DMS153 (cell line): ENCODE measurements around the gene DHRSX.
"Not testable (repeated sequence)": the region's sequence is repeated elsewhere in the genome, so short reads cannot be mapped to it uniquely, and the experiment has no call there.

Experiments used
- DNase-seq: peaks from one replicate; lab custom pipeline; 2025; lab: John Stamatoyannopoulos, UW

DHRSX gene

DNA sequence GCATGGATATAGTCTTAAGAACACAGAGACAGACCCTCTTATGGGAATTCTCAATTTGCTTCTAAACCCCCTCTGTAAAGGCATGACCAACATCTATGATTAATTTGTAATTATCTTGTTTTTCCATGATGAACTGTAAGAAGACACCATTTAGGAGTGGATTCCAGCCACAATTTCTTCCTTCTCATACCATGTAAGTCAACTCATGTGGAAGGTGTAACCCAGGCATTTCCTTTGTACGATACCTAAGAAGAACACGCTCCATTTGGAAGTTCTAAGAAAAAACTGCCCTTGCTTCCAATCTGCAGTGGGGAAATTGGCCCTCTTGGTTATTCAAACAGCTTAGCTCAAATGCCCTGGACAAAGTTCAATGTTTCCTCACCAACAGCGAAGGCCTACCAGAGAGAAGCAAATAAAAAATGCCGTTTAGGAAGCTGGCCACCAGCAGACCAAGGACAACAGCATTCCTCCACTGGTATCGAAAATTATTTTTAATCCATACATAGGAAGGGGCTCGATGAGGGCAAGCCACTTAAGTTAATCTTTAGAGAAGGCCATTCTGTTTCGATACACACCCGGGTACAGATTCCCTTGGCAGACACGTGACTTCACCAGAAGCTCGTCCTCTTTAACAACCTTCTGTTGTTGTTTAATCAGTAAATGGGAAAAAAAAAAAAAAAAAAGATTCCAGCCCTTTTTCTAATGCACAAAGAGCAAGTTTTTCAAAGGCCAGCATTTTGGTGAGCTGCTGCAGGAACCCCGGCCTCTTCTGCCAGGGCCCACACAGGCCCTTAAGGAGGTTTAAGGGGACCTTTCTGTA lies 2.6 kb downstream of the DHRSX start:
- no peak for DNase-seq

DNA sequence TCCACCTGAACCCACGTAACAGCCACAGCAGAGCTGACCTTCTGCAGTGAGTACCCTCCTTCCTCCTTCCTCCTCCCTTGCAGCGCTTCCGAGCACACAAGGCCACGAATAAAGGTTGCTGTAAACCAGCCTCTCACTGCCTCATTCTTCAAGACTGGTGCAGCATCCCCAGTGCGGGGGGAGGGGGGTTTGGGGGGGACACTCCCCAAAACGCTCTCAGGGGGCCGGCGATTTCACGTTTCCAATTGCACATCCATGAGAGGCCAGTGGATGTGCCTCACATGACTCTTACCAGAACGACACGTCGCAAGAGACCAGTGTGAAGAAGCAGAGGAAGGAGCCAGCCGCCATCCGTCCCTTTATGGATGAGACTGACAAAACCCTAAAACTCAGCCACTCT lies 5.2 kb downstream of the DHRSX start:
- DNase-seq = no peak

DNA sequence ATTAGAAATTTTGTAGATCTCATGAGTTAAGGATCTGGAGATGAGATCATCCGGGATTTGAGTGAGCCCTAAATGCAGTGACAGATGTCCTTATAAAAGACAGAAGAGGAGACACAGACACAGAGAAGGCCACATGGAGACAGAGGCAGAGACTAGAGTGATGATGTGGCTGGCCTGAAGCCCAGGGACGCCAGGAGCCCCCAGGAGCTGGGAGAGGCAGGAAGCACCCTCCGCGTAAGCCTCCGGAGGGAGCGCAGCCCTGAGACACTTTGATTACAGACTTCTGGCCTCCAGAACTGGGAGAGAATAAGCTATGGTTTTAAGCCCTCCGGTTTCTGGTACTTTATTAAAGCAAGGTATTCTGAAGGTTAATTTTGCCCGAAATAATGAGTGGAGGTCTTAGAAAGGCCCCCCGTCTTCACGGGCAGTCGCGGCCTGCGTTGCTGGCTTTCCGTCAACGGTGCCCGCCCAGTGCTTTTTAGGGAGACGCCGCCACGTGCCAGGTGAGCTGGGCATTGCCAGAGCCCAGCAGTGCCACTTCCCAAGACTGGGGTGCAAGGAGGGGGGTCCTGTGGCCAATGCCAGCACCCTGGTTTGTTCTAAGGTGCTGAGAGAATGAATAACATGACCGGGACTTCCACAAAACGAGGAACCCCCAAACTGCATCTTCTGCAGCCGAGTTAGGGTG lies 8.1 kb downstream of the DHRSX start:
- no peak for DNase-seq

DNA sequence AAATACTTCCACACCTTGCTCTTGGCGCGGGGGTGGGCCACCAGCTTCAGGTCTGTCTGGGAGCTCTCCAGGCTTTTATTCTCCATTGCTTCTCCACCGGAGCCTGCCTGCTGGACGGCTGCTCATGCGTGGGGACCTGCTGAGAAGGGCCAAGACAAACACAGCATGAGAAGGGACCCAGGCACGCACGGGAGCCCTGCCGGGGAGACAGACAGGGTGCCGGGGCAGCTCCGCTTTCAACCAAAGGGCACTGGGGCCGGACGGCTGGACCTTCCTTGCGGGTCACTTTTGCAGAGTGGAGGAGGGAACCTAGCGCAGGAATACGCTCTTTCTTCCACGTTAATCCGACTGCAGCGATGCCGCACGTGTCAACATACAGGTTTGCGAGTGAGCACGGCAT lies 10.1 kb downstream of the DHRSX start:
- DNase-seq = no peak

DNA sequence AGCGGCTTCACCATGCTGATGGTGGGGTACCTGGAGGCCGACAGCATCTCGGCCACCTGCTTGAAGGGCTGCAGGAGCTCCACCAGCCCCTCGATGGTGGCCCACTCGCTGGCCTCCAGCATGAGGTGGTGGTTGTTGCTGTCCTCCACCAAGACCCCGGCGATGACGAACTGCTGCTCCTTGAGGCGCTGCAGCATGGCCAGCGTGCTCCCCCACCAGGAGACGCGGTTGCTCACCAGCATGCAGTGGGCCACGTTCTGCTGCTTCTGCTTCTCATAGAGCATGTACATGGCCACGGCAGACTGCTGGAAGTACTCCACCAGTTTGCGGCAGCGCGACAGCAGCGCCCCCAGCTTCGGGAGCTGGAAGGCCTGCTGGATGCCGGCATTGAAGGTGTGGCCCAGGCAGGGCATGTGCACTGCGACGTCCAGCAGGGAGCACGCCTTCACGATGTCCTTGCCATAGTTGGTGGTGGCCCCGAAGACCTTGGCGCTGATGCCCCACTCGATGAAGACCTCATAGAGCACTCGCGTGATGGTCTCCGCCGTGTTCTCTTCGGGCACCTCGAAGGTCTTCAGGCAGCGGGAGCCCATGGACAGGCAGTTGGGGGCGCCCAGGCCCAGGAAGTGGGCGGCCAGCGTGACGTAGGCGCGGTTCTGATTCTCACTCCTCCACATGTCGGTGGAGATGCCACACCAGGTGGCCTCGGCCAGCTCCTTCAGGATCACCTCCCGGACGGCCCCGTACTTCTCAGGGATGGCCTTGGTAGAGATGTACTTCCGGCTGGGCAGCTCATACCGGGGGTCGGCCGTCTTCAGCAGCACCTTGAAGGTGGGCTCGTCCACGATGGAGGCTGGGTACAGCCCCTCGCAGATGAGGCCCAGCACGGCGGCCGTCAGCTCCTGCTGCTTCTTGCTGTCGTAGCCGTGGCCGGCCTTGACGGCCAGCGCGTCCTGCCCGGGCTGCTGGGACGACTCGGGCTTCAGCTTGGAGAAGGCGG lies 11.0 kb downstream of the DHRSX start:
- no peak for DNase-seq

DNA sequence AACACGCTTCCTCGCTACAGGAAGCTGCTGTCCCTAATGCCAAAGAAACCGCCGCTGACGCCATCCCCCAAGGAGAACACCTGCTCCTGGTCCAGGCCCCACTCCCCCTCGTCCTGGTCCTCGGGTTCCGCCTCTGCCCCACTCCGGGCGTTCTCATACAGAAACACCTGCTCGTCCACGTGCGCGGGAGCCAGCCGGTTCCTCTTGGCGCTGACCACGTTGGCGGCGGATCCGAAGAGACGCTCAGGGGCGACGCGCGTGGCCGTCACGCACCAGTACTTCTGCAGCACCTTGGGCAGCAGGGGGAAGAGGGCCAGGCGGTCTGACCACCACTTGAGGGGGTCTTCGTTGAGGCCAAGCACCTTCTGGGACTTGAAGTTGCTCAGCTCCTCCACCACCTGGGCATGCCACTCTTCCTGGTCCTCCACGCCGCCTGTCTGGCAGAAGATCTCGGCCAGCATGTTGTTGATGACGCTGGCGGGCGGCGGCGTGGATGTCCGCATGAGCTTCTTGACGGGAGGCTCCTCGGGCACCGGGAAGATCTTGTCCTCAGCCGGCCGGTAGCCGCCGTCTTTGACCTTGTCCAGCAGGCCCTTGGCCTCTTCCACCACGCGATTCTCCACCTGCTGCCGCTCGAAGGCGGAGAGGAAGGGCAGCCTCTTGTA lies 12.0 kb downstream of the DHRSX start:
- no peak for DNase-seq

DNA sequence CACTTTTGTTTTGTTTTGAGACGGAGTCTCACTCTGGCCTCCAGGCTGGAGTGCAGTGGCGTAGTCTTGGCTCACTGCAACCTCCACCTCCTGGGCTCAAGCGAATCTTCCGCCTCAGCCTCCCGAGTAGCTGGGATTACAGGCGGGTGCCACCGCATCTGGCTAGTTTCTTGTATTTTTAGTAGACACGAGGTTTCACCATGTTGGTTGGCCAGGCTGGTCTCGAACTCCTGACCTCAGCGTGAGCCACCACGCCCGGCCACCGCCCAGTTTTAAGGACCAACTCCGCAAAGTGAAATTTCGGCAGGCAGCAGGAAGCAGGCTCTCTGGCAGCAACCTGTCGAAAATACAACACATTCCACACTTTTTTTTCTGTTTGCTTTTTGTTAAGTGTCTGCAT lies 13.4 kb downstream of the DHRSX start:
- no peak for DNase-seq

DNA sequence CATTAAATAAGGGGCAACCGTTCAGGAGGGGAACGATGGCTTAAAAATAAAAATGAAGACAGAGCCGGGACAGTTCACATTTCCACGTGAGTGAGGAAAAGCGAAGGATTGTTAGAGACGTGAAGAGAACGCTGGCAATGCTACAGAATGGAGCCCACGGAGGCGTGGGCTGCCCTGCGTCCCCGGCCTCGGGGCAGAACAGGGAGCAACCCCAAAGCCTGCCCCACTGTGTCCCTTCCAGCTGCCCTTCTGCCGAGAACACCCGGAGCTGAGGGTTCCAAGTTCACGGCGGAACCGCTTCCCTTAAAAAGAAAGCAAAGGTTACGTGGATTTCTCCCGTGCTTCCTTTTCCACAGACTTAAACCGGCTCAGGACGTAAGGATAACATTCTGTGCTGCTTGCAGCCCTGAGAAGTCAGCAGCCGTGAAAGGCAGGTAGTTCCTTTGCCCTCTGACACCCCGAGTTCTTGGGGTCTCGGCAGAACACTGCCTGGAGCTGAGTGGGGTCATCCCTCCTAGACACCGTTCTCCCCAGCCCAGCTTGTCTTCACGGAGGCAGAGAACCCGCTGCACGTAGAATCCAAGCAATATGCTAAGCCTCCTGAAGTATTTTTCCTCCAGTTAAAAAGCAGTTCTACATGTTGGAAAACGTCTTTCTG lies 14.2 kb downstream of the DHRSX start:
- DNase-seq = no peak

DNA sequence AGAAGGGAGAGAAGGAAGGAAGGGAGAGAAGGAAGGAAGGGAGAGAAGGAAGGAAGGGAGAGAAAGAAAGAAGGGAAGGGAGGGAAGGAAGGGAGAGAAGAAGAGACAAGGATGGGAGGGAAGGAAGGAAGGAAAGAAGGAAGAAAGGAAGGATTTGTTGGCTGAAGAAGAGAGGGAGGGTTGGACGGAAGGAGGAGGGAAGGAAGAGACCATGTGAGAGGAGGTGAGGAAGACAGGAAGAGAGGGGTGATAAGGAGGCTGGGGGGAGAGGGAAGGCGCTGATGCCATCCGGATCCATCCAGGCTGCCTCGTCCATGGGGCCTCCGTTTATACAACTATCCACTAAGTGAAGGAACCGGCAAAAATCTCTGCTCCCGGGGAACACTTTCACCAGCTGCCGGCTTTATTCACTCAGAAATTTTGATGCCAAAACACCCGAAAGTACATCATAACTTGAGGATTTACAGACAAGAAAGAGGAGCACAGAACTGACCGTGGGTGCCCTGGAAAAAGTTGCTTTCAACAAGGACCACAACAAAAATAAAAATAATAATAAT lies 14.9 kb downstream of the DHRSX start:
- no peak for DNase-seq

DNA sequence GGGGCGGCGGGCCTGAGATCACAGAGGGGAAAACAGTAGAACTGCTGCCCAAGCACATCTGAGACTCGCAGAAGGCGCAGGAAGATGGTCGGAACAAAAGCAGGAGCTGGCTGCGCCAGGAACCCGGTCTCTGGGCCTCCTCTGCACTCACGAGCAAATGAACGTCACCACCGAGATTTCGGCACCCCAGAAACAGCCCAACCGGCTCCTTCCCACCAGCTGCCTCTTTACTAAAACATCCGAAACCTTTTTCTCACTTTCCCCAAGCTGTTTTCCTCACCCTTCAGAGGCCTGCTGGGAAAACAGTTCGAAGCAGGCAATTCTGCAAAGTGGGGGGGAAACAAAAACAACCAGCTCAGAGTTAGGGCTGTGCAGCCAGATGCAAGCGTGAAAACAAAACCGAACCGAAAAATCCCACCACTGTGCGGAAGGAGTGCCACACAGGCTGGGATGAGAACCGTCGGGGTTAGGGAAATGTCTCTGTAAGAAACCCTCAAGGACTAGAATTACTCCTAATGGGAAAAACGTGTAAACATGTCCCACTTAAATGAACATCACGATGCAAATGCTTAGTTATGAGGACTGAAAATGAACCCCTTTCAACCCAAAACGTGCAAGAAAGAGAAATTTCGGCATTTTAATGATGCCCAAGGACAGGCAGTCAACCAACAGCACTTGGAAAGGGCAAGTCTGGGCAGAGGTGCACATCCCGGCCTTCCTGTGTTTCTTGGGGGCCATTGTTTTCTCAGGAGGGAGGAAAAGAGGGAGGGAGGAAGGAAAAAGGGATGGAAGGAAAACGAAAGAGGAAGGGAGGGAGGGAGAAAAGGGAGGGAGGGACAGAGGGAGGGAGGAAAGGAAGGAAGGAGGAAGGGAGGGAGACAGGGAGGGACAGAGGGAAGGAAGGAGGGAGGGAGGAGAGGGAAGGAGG lies 15.8 kb downstream of the DHRSX start:
- DNase-seq = no peak

DNA sequence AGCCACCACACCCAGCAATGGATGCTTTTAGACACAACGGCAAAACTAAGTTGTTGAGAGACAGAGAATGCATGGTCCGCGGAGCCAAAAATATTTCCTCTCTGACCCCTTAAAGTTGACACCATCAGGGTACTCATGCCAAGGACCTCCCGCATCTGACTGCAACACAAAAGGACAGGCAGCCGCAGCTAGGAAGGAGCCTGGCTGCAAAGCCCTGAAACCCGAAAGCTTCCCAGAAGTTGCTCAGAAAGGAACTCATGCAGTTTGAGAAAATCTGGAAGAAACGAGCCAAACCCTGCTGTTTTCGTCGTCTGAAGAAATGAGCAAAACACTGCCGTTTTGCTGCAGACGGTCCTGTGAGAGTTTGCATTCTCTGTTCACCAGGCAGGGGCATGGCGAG lies 16.5 kb downstream of the DHRSX start:
- no peak for DNase-seq

DNA sequence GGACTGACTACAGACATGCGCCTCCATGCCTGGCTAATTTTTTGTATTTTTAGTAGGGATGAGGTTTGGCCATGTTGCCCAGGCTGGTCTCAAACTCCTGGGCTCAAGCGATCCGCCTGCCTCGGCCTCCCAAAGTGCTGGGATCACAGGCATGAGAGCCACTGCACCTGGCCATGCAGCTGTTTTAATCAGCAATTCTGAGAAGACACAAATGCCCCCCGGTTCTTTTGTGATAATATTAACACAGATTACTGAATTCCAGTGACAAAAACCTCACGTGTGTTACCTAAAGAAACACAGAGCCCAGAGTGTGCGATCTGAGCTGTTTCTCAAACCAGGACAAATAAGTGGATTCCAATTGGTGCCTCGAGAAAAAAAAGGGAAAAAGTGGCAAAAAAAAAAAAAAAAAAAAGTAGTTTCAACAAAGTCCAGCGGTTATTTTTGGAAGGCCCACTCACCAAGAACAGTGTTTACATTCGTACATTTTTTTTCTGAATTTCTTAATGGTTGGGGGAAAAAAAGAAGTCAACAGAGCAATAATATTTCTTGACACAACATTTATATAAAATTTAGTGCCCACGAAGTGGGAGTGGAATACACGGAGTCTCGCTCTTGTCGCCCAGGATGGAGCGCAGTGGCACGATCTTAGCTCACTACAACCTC lies 17.2 kb downstream of the DHRSX start:
- no peak for DNase-seq

DNA sequence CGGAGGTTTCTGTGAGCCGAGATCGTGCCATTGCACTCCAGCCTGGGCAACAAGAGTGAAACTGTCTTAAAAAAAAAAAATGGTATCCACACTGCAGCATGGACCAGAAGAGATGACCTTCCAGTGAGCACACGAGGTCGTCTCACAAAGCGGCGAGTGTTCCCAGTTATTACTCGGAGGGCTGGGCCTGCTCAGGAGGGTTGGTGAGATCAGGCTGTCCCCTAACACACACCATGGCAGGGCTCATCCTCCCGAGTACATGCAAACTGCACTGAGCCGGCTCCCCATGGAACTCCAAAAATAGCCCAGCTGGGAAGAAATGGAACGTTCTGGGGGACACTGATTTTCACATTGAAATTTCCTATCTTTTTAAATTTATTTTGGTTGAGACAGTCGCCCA lies 19.2 kb downstream of the DHRSX start:
- not testable (repeated sequence) for DNase-seq

DNA sequence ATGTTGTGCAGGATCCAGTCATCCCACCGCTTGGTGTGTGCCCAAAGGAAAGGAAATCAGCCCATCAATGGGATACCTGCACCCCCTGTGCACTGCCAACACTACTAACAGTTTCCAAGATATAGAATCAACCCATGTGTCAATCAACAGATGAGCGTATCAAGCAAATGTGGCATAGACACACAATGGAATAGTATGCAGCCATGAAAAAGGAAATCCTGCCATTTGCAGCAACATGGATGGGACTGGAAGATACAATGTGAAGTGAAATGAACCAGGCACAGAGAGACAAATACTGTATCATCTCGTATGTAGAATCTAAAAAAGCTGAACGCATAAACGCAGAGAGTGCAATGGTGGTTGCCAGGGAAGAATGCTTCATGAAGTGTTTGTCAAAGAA lies 20.8 kb downstream of the DHRSX start:
- DNase-seq = not testable (repeated sequence)

DNA sequence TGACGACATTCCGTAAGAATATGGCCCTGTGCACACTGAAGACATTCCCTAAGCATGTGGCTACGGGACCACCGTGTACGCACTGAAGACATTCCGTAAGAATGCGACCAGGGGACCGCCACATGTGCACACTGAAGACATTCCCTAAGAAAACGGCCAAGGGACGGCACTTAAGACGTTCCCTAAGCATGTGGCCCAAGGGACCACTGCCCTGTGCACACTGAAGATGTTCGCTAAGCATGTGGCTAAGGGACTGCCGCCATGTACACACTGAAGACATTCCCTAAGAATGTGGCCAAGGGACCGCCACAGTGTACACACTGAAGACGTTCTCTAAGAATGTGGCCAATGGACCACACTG lies 21.4 kb downstream of the DHRSX start:
- DNase-seq = no peak

DNA sequence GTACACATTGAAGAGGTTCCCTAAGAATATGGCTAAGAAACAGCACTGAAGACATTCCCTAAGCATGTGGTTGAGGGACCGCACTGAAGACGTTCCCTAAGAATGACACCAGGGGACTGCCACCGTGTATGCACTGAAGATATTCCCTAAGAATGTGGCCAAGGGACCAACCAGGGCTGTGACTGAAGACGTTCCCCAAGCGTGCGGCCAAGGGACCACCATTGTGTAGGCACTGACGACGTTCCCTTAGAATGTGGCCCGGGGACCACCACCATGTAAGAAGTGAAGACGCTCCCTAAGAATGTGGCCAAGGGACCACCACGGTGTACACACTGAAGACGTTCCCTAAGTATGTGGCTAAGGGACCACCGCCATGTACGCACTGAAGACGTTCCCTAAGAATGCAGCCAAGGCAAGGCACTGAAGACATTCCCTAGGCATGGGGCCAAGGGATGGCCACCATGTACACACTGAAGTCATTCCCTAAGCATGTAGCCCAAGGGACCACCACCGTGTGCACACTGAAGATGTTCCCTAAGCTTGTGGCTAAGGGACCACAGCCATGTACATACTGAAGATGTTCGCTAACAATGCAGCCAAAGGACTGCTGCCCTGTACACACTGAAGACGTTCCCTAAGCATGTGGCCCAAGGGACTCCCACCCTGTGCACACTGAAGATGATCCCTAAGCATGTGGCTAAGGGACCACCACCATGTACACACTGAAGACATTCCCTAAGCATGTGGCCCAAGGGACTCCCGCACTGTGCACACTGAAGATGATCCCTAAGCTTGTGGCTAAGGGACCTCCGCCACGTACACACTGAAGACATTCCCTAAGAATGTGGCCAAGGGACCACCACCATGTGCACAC lies 22.0 kb downstream of the DHRSX start:
- no peak for DNase-seq

DNA sequence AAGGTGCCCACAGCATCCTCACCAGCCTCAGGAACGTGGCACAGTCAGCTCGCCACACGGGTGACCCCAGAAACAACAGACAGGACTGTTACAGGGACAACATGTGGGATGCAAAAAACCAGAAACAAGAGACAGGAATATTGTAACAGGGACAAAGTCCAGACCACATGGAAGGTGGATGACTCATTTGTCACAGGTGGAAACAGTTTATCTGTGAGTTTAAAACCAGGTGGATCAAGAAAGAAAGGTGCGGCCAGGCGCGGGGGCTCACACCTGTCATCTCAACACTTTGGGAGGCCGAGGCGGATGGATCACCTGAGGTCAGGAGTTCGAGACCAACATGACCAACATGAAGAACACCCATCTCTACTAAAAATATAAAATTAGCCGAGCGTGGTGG lies 23.5 kb downstream of the DHRSX start:
- DNase-seq = not testable (repeated sequence)

DNA sequence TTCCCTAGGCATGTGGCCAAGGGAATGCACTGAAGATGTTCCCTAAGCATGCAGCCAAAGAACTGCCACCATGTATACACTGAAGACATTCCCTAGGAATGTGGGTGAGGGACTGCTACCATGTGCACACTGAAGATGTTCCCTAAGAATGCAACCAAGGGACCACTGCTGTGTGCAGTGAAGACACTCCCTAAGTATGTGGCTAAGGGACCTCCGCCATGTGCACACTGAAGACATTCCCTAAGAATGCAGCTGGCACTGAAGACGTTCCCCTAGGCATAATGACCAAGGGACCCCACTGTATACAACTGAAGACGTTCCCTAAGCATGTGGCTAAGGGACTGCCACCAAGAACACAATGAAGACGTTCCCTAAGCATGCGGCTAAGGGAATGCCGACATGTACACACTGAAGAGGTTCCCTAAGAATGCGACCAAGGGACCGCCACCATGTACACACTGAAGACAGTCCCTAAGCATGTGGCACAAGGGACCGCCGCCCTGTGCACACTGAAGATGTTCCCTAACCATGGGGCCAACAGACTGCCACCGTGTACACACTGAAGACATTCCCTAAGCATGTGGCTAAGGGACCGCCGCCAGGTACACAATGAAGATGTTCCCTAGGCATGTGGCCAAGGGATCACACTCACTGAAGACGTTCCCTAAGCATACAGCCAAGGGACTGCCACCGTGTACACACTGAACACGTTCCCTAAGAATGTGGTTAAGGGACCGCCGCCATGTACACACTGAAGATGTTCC lies 25.6 kb downstream of the DHRSX start:
- DNase-seq = no peak
